Measurements from ENCODE around the gene PCDHGB7.
"Not testable (repeated sequence)": the region's sequence is repeated elsewhere in the genome, so short reads cannot be mapped to it uniquely, and the experiment has no call there.

The PCDHGB7 gene

GRCh38 chr5:141382469-141383294 lies 34.8 kb upstream of the PCDHGB7 start, which contains the start of gene PCDHGA7:
PCDHGA7 (plus strand) TSS chr5:141382742; CDS start chr5:141382900, 158 bp downstream.
- Mint-ChIP-seq H3K9me3 (peaks cover 71% of the 10 kb centered on the region), H3K4me1 (no peaks in the 10 kb centered on the region), H3K27ac (no peak within 1 kb of the TSS), H3K27me3 (ENCODE audit: low read depth) (no peaks in the 10 kb centered on the region), H3K4me3 (no peak within 1 kb of the TSS), H3K36me3 (ENCODE audit: low read depth) (peaks cover 7% of the 10 kb centered on the region)
- TF ChIP-seq, protein P1, sequence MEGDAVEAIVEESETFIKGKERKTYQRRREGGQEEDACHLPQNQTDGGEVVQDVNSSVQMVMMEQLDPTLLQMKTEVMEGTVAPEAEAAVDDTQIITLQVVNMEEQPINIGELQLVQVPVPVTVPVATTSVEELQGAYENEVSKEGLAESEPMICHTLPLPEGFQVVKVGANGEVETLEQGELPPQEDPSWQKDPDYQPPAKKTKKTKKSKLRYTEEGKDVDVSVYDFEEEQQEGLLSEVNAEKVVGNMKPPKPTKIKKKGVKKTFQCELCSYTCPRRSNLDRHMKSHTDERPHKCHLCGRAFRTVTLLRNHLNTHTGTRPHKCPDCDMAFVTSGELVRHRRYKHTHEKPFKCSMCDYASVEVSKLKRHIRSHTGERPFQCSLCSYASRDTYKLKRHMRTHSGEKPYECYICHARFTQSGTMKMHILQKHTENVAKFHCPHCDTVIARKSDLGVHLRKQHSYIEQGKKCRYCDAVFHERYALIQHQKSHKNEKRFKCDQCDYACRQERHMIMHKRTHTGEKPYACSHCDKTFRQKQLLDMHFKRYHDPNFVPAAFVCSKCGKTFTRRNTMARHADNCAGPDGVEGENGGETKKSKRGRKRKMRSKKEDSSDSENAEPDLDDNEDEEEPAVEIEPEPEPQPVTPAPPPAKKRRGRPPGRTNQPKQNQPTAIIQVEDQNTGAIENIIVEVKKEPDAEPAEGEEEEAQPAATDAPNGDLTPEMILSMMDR (IDR thresholded peaks at IDR 0.05; ENCODE audit: unreplicated experiment in 3 of 3) = no peak

DNA sequence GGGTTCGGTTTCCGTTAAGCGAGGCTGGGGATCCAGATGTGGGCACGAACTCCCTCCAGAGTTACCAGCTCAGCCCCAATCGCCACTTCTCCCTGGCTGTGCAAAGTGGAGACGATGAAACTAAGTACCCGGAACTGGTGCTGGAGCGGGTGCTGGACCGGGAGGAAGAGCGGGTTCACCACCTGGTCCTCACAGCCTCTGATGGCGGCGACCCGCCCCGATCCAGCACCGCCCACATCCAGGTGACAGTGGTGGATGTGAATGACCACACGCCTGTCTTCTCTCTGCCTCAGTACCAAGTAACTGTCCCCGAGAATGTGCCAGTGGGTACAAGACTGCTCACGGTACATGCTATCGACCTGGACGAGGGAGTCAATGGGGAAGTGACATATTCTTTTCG lies 34.1 kb upstream of the PCDHGB7 start:
- TF ChIP-seq, protein P1 (IDR thresholded peaks at IDR 0.05; ENCODE audit: unreplicated experiment in 3 of 3) = no peak
- Mint-ChIP-seq H3K27ac (no peak overlapping the region), H3K27me3 (ENCODE audit: low read depth) (no peaks in the 10 kb centered on the region), H3K9me3 (peaks cover 73% of the 10 kb centered on the region), H3K4me3 (no peak overlapping the region), H3K4me1 (no peaks in the 10 kb centered on the region), H3K36me3 (ENCODE audit: low read depth) (peaks cover 9% of the 10 kb centered on the region)

DNA sequence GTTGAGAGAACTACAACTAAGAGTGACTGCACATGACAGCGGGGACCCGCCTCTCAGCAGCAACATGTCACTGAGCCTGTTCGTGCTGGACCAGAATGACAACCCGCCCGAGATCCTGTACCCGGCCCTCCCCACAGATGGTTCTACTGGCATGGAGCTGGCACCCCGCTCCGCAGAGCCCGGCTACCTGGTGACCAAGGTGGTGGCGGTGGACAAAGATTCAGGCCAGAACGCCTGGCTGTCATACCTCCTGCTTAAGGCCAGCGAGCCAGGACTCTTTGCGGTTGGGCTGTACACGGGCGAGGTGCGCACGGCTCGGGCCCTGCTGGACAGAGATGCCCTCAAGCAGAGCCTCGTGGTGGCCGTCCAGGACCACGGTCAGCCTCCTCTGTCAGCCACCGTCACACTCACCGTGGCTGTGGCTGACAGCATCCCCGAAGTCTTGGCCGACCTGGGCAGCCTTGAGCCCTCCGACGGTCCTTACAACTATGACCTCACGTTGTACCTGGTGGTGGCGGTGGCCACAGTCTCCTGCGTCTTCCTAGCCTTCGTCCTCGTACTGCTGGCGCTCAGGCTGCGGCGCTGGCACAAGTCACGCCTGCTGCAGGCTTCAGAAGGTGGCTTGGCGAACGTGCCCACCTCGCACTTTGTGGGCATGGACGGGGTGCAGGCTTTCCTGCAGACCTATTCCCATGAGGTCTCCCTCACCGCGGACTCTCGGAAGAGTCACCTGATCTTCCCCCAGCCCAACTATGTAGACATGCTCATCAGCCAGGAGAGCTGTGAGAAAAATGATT lies 32.8 kb upstream of the PCDHGB7 start:
- Mint-ChIP-seq H3K36me3 (ENCODE audit: low read depth) (peaks cover 18% of the 10 kb centered on the region), H3K9me3 (peaks cover 74% of the 10 kb centered on the region), H3K4me1 (no peaks in the 10 kb centered on the region), H3K27ac (no peak overlapping the region), H3K27me3 (ENCODE audit: low read depth) (no peaks in the 10 kb centered on the region), H3K4me3 (no peak overlapping the region)
- TF ChIP-seq, protein P1 (IDR thresholded peaks at IDR 0.05; ENCODE audit: unreplicated experiment in 3 of 3) = no peak

- H3K27ac Mint-ChIP-seq = peak within 1 kb of the TSS in 1 of 3 experiments; percentile 58
These were observed 29.7 kb upstream of the PCDHGB7 start, which contains the start of gene PCDHGB4 for GRCh38 chr5:141387557-141388311. PCDHGB4 (plus strand) TSS chr5:141387698; CDS start chr5:141387885, 187 bp downstream.

DNA sequence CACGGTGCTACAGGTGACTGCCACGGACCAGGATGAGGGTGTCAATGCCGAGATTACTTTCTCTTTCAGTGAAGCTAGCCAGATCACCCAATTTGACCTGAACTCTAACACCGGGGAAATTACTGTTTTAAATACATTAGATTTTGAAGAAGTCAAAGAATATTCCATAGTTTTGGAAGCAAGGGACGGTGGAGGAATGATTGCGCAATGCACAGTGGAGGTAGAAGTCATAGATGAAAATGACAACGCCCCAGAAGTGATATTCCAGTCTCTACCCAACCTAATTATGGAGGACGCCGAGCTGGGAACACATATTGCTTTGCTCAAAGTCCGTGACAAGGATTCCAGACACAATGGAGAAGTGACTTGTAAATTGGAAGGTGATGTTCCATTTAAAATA lies 28.8 kb upstream of the PCDHGB7 start:
- H3K4me1 Mint-ChIP-seq = no peaks in the 10 kb centered on the region
- peak overlapping the region in 1 of 3 experiments; percentile 1 for H3K4me3 Mint-ChIP-seq
- peaks cover 76% of the 10 kb centered on the region for H3K9me3 Mint-ChIP-seq
- H3K27me3 Mint-ChIP-seq (ENCODE audit: low read depth) = no peaks in the 10 kb centered on the region
- TF ChIP-seq, protein P1 (IDR thresholded peaks at IDR 0.05; ENCODE audit: unreplicated experiment in 3 of 3) = no peak
- no peak overlapping the region for H3K27ac Mint-ChIP-seq
- peaks cover 41% of the 10 kb centered on the region for H3K36me3 Mint-ChIP-seq (ENCODE audit: low read depth)

More at GRCh38 chr5:141387557-141388311, 29.7 kb upstream of the PCDHGB7 start, which contains the start of gene PCDHGB4:
- Mint-ChIP-seq H3K9me3 (peaks cover 74% of the 10 kb centered on the region), H3K36me3 (ENCODE audit: low read depth) (peaks cover 38% of the 10 kb centered on the region), H3K4me3 (peak within 1 kb of the TSS; percentile 65 to 82 (median 78))
- H3K4me1 Mint-ChIP-seq; H3K27me3 Mint-ChIP-seq (ENCODE audit: low read depth): not testable (repeated sequence)
- TF ChIP-seq, protein P1 (IDR thresholded peaks at IDR 0.05; ENCODE audit: unreplicated experiment in 3 of 3) = peak; percentile 10 to 41 (median 25)

All from nephron (organoid).